Right atrium auricular region (tissue), 2 donors: ENCODE data around the gene ABCD3. TPM values are rescaled to one million over a fixed set of nuclear protein-coding genes. Genes with fewer than 3 reads are reported as not detected.

Experiments
- DNase-seq: peaks from one replicate; pipeline ENCODE4 v3.0.0-alpha.2; 2019; ENCODE audit warnings: low spot score
- H3K27ac ChIP-seq, 2 donors: fragments of 200-600 bp; sonication (generic); 1 replicate in 1 of 2; 2 replicates in 1 of 2; pipeline ENCODE4 v1.5.1; 2016 to 2019
- H3K27me3 ChIP-seq, 2 donors: fragments of 200-600 bp; sonication (generic); one replicate each; pipeline versions ENCODE4 v1.5.1 to v1.6.0; 2017 to 2019
- H3K36me3 ChIP-seq: fragments of 200-600 bp; sonication (generic); one replicate; pipeline ENCODE4 v1.5.1; 2016
- H3K4me1 ChIP-seq, 2 donors: fragments of 200-600 bp; sonication (generic); one replicate each; pipeline versions ENCODE4 v1.5.1 to v1.6.0; 2017 to 2019
- H3K4me3 ChIP-seq, 2 donors: fragments of 200-600 bp; sonication (generic); 1 replicate in 1 of 2; 2 replicates in 1 of 2; pipeline ENCODE4 v1.5.1; 2017 to 2019; ENCODE audit warnings: mild to moderate bottlenecking in 1 of 2, moderate library complexity in 1 of 2
- H3K9me3 ChIP-seq, 2 donors: fragments of 200-600 bp; sonication (generic); one replicate each; pipeline ENCODE4 v1.5.1; 2019
- total RNA-seq, 2 donors: library from RNA; depleted of rRNA; stranded (reverse); fragments of >200 nt; gene quantifications; one replicate each; pipeline ENCODE4 v1.1.0, GENCODE V29; 2016
- TF ChIP-seq, protein P1 (sequence below), 2 donors: fragments of 200-600 bp; sonication (generic); IDR thresholded peaks; one replicate each; pipeline ENCODE4 v1.5.1; 2019; ENCODE audit warnings: antibody characterized with exemption in 2 of 2

Gene ABCD3
- total RNA-seq, 2 donors from 2014 or later = 24.6 to 54.1 TPM

DNA sequence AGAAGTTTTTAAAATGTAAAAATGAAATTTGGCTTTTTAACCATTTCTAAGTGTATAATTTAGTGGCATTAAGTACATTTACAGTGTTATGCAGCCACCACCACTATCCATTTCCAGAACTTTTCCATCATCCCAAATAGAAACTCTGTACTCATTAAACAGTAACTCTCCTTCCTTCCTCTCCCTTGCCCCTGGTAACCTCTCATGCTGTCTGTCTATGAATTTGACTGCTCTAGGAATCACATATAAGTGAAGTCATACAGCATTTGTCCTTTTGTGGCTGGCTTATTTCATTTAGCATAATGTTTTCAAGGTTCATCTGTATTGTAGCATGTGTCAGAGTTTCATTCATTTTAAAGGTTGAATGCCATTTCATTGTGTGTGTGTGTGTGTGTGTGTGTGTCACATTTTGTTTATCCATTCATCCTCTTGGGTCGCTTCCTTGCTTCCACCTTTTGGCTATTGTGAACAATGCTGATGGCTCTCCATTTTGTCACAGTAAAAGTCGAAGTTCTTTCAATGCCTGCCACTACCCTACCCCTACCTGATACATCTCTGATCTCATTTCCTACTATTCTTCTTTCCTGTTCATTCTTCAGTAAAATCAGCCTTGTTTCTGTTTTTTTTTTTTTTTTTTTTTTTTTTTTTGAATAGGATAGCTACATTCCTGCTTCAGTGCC, 78.0 kb downstream of the ABCD3 start:
- TF ChIP-seq, protein P1, sequence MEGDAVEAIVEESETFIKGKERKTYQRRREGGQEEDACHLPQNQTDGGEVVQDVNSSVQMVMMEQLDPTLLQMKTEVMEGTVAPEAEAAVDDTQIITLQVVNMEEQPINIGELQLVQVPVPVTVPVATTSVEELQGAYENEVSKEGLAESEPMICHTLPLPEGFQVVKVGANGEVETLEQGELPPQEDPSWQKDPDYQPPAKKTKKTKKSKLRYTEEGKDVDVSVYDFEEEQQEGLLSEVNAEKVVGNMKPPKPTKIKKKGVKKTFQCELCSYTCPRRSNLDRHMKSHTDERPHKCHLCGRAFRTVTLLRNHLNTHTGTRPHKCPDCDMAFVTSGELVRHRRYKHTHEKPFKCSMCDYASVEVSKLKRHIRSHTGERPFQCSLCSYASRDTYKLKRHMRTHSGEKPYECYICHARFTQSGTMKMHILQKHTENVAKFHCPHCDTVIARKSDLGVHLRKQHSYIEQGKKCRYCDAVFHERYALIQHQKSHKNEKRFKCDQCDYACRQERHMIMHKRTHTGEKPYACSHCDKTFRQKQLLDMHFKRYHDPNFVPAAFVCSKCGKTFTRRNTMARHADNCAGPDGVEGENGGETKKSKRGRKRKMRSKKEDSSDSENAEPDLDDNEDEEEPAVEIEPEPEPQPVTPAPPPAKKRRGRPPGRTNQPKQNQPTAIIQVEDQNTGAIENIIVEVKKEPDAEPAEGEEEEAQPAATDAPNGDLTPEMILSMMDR (IDR thresholded peaks at IDR 0.05) = no peak
- H3K27ac ChIP-seq = no peak overlapping the region
- peaks cover 40% of the 10 kb centered on the region for H3K36me3 ChIP-seq
- no peaks in the 10 kb centered on the region for H3K27me3 ChIP-seq
- no peaks in the 10 kb centered on the region for H3K9me3 ChIP-seq
- no peaks in the 10 kb centered on the region for H3K4me1 ChIP-seq
- no peak overlapping the region for H3K4me3 ChIP-seq
- no peak for DNase-seq

DNA sequence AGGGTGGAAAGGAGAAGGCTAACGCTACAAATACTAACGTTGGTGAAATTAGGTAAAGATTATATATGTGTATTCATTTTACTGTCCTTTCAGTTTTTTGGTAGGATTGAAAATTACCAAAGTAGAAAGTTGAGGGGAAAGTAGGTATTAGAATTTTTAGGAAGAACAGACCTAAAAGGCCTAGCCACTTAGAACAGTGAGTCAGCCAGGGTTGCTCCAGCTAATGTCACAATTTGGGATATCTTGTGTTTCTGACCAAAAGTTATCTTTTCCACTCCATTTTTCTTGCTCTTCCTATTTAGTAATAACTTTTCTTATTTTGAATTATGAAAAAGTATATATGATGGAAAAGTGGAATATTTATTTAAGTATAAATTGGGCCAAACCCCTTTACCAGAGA, 83.2 kb downstream of the ABCD3 start:
- H3K27me3 ChIP-seq = no peaks in the 10 kb centered on the region
- H3K4me1 ChIP-seq = no peaks in the 10 kb centered on the region
- peak; percentile 58 for DNase-seq
- no peak overlapping the region for H3K4me3 ChIP-seq
- peak overlapping the region in 1 of 2 donors; percentile 28 for H3K27ac ChIP-seq
- peaks cover 38% of the 10 kb centered on the region for H3K36me3 ChIP-seq
- no peaks in the 10 kb centered on the region for H3K9me3 ChIP-seq
- TF ChIP-seq, protein P1 (IDR thresholded peaks at IDR 0.05) = no peak

DNA sequence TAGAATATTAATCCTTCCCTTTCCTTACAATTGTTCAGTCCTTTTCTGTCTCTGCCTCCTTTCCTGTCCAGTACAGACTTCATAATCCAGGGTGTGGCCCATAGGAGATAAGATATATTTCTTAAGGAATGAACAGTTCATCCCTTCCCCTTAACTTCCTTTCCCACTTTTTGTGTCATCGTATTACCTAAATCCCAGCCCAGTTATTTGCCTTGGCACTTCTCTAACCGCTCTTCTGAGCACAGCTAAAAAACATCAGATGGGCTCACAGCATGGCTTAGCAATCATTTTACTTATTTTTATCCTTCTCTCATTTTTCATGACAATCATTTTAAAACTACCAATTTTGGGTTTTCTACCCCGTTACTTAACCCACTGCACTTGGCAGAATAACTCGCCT, 83.7 kb downstream of the ABCD3 start:
- no peak for DNase-seq
- Histone ChIP-seq H3K9me3 (no peaks in the 10 kb centered on the region), H3K27ac (peak overlapping the region in 1 of 2 donors; percentile 28), H3K27me3 (no peaks in the 10 kb centered on the region), H3K36me3 (peaks cover 38% of the 10 kb centered on the region), H3K4me1 (no peaks in the 10 kb centered on the region), H3K4me3 (no peak overlapping the region)
- TF ChIP-seq, protein P1 (IDR thresholded peaks at IDR 0.05) = no peak

DNA sequence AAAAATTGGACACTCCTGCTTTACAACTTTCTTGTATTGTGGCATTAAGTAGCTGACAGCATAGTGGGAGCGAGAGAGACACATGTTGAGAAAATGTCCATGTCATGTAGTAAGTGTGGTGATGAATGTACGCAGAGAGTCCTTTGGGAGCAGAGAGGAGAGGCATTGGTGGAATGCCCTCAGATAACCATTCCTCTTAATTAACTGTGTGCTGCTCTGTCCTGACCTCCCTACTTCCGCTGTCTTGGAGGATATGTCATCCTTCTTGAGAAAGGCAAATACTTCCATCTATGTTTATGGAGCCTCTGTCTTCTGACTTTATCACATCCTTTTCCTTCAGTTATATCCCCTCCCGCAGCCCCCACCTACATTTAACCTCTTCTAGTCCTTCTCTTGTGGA, 85.0 kb downstream of the ABCD3 start:
- H3K27me3 ChIP-seq = no peaks in the 10 kb centered on the region

DNA sequence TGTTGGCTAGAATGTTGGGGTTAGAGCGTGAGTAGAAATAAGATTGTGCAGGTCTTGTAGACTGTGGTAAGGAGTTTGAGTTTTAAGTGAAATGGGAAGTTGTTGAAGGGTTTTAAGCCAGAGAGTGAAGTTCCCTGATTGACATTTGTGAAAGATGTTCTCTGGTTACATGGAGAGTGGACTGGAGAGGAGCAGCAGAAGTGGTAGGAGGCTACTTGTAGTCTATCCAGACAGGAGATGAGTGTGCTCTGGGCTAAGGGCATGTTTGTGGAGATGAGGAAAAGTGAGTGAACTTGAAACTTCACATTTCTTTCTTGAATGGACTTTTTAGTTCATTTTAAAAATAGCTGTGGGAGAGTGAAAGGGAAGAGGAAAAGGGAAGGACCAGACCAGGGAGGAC, 86.4 kb downstream of the ABCD3 start:
- Histone ChIP-seq H3K27ac (no peak overlapping the region), H3K4me3 (no peak overlapping the region), H3K36me3 (peaks cover 25% of the 10 kb centered on the region), H3K27me3 (no peaks in the 10 kb centered on the region), H3K9me3 (no peaks in the 10 kb centered on the region), H3K4me1 (no peaks in the 10 kb centered on the region)
- TF ChIP-seq, protein P1 (IDR thresholded peaks at IDR 0.05) = no peak
- DNase-seq = no peak

More for the DNA sequence above, 85.0 kb downstream of the ABCD3 start:
- peaks cover 38% of the 10 kb centered on the region for H3K36me3 ChIP-seq
- TF ChIP-seq, protein P1 (IDR thresholded peaks at IDR 0.05) = no peak
- no peaks in the 10 kb centered on the region for H3K4me1 ChIP-seq
- DNase-seq = no peak
- no peaks in the 10 kb centered on the region for H3K9me3 ChIP-seq
- no peak overlapping the region for H3K27ac ChIP-seq
- H3K4me3 ChIP-seq = no peak overlapping the region

DNA sequence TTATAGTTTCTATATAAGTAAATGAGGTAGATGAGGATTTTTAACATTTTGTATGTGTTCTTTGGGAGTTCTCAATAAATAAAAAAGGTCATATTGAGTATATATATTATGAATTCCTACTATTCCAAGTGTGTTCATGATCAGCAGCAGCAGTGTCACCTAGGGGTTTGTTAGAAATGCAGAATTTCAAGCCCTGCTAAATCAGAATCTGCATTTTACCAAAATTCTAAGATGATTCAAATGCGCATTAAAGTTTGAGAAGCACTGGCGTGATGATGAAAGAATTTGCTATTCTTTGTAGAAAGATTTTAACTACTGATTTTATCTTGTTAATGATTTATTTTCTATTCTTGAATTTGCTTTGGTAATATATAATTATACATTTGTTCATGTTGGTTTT, 94.6 kb downstream of the ABCD3 start:
- Histone ChIP-seq H3K27ac (no peak overlapping the region), H3K36me3 (no peaks in the 10 kb centered on the region), H3K4me3 (no peak overlapping the region), H3K27me3 (no peaks in the 10 kb centered on the region), H3K4me1 (no peaks in the 10 kb centered on the region), H3K9me3 (no peaks in the 10 kb centered on the region)
- TF ChIP-seq, protein P1 (IDR thresholded peaks at IDR 0.05) = no peak
- DNase-seq = no peak
